Duodenal mucosa (tissue), 2 donors: ENCODE measurements around the gene OR8B12.

Experiments
- H3K27ac ChIP-seq: one replicate; pipeline ENCODE4 v1.7.0; 2013; ENCODE audit warnings: low read depth, low read length
- H3K27me3 ChIP-seq, 2 donors: one replicate each; pipeline ENCODE4 v1.7.0; 2013; ENCODE audit warnings: low read length in 2 of 2, control low read depth in 1 of 2; ENCODE audit not compliant: insufficient read depth in 2 of 2, control insufficient read depth in 1 of 2
- H3K36me3 ChIP-seq, 2 donors: one replicate each; pipeline ENCODE4 v1.7.0; 2013; ENCODE audit warnings: low read length in 2 of 2, control low read depth in 1 of 2; ENCODE audit not compliant: insufficient read depth in 2 of 2, control insufficient read depth in 1 of 2
- H3K4me1 ChIP-seq, 2 donors: one replicate each; pipeline ENCODE4 v1.7.0; 2013; ENCODE audit warnings: low read length in 2 of 2, control low read depth in 1 of 2; ENCODE audit not compliant: insufficient read depth in 2 of 2, control insufficient read depth in 1 of 2
- H3K4me3 ChIP-seq, 2 donors: one replicate each; pipeline ENCODE4 v1.7.0; 2013; ENCODE audit warnings: low read length in 2 of 2, low read depth in 1 of 2
- H3K9ac ChIP-seq, 2 donors: one replicate each; pipeline ENCODE4 v1.7.0; 2013; ENCODE audit warnings: low read length in 2 of 2, low read depth in 1 of 2
- H3K9me3 ChIP-seq, 2 donors: one replicate each; pipeline ENCODE4 v1.7.0; 2013; ENCODE audit warnings: low read length in 2 of 2, control low read depth in 1 of 2; ENCODE audit not compliant: control insufficient read depth in 1 of 2

OR8B12 gene

DNA sequence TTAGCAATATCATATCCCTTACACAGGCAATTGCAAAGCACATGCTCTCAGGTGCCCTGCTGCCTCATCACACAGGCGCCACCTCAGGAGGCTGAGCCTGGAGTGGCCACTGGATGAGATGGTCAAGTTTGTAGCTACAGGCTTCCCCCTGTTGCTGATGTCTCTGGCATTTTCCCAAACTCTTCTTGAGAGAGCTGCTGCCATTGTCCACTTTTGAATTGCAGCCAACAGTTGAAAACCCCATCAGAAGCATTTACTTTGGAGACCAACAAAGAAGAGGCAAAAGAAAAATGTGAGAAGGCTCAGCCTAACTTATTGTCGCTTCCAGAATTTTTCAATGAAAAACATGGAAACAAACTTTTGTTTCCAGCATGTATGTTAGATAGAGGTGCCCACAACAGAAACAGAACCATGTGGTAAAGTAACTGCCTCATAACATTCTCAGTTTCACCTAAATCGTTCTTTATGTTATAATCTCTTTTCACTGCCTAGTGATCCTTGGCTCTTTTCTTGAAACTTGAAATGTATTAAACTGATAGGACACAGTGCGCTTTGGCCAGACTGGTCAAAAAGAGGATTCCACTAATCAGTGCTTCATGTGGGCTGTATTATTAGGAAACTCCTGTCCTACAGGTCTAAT is 50.3 kb downstream of the OR8B12 start:
- no peaks in the 10 kb centered on the region for H3K36me3 ChIP-seq
- H3K27me3 ChIP-seq: no peaks in the 10 kb centered on the region
- H3K9ac ChIP-seq: no peak overlapping the region
- H3K9me3 ChIP-seq: no peaks in the 10 kb centered on the region
- no peaks in the 10 kb centered on the region for H3K4me1 ChIP-seq
- H3K4me3 ChIP-seq: no peak overlapping the region
- H3K27ac ChIP-seq: no peak overlapping the region
